IMR-90 (cell line): Measurements from ENCODE around the gene SPPL3. TPM values are rescaled to one million over a fixed set of nuclear protein-coding genes. Genes with fewer than 3 reads are reported as not detected.

ENCODE experiments used
- ATAC-seq: fragments of 200-7000 bp; cut with Tn5 transposase; 2 replicates; pipeline ENCODE4 v1.9.1; 2020; ENCODE audit warnings: low read depth, mild to moderate bottlenecking, moderate library complexity
- BruUV-seq: library from RNA; stranded (reverse); fragments of 400-500 nt; replicated peaks from 2 replicates; lab custom pipeline; 2021; lab: Mats Ljungman, UMichigan
- CTCF ChIA-PET: fragments of 300-600 bp; formaldehyde crosslinking; extraction: SDS; loops from one replicate; lab custom pipeline; 2021; ENCODE audit warnings: antibody characterized with exemption; lab: Yijun Ruan, JAX
- POLR2A ChIA-PET: fragments of 300-600 bp; sonication (Branson Sonifier 250); formaldehyde crosslinking; loops from one replicate; lab custom pipeline; 2022; ENCODE audit warnings: antibody characterized with exemption; ENCODE audit not compliant: unreplicated experiment; lab: Charles Lee
- DNase-seq: peaks from one replicate; pipeline ENCODE4 v3.0.0; 2013
- H2AFZ ChIP-seq: replicated peaks from 2 replicates; pipeline ENCODE3; 2013; ENCODE audit warnings: low read length, mild to moderate bottlenecking; ENCODE audit not compliant: poor library complexity
- H2AK5ac ChIP-seq: 2 replicates; pipeline ENCODE4 v1.6.1; 2013; ENCODE audit warnings: low read depth, low read length, inconsistent platforms
- H2AK9ac ChIP-seq: replicated peaks from 2 replicates; pipeline ENCODE3; 2013; ENCODE audit warnings: mild to moderate bottlenecking, low read depth, low read length, moderate library complexity; ENCODE audit not compliant: poor library complexity
- H2BK120ac ChIP-seq: 2 replicates; pipeline ENCODE4 v1.6.1; 2013; ENCODE audit warnings: low read depth, low read length, inconsistent platforms
- H2BK15ac ChIP-seq: 3 replicates; pipeline ENCODE4 v1.6.1; 2013; ENCODE audit warnings: low read depth, low read length, inconsistent platforms
- H2BK20ac ChIP-seq: 2 replicates; pipeline ENCODE4 v1.6.1; 2013; ENCODE audit warnings: low read depth, mild to moderate bottlenecking, inconsistent platforms, low read length, moderate library complexity
- H2BK5ac ChIP-seq: 2 replicates; pipeline ENCODE4 v1.6.1; 2013; ENCODE audit warnings: mild to moderate bottlenecking, low read depth, low read length, inconsistent platforms; ENCODE audit not compliant: poor library complexity, severe bottlenecking
- H3K14ac ChIP-seq: replicated peaks from 2 replicates; pipeline ENCODE4 v1.6.1; 2013; ENCODE audit warnings: low read depth, low read length, inconsistent platforms
- H3K18ac ChIP-seq: 2 replicates; pipeline ENCODE4 v1.6.1; 2013; ENCODE audit warnings: low read depth, low read length, control low read depth
- H3K23ac ChIP-seq: 2 replicates; pipeline ENCODE4 v1.6.1; 2013; ENCODE audit warnings: low read depth, low read length, inconsistent platforms
- H3K27ac ChIP-seq: 2 replicates; pipeline ENCODE4 v1.5.1; 2013; ENCODE audit warnings: mild to moderate bottlenecking, control low read depth, low read length; ENCODE audit not compliant: insufficient read depth
- H3K27me3 ChIP-seq: 2 replicates; pipeline ENCODE4 v1.6.1; 2013; ENCODE audit warnings: low read length; ENCODE audit not compliant: control insufficient read depth, insufficient read depth
- H3K36me3 ChIP-seq: 2 replicates; pipeline ENCODE4 v1.6.1; 2013; ENCODE audit warnings: low read length, mixed read lengths; ENCODE audit not compliant: control insufficient read depth, insufficient read depth
- H3K4ac ChIP-seq: 2 replicates; pipeline ENCODE4 v1.6.1; 2013; ENCODE audit warnings: low read depth, low read length, inconsistent platforms
- H3K4me1 ChIP-seq: 2 replicates; pipeline ENCODE4 v1.6.1; 2013; ENCODE audit warnings: low read length, mixed read lengths; ENCODE audit not compliant: control insufficient read depth, insufficient read depth
- H3K4me2 ChIP-seq: 2 replicates; pipeline ENCODE4 v1.6.1; 2013; ENCODE audit warnings: low read depth, mild to moderate bottlenecking, control low read depth, low read length, moderate library complexity
- H3K4me3 ChIP-seq: 2 replicates; pipeline ENCODE4 v1.5.1; 2013; ENCODE audit warnings: low read depth, mild to moderate bottlenecking, control low read depth, low read length, moderate library complexity; ENCODE audit not compliant: insufficient read depth
- H3K56ac ChIP-seq: 2 replicates; pipeline ENCODE4 v1.6.1; 2013; ENCODE audit warnings: low read length, inconsistent platforms; ENCODE audit not compliant: insufficient read depth; ENCODE audit errors: extremely low read depth
- H3K79me1 ChIP-seq, 2 experiments: 2 replicates each; pipeline ENCODE4 v1.6.1; 2013; ENCODE audit warnings: low read length in 2 of 2, inconsistent platforms in 1 of 2, low read depth in 1 of 2
- H3K9ac ChIP-seq: 2 replicates; pipeline ENCODE4 v1.6.1; 2013; ENCODE audit warnings: low read depth, low read length, control low read depth
- H3K9me1 ChIP-seq: 2 replicates; pipeline ENCODE4 v1.6.1; 2013; ENCODE audit warnings: low read length, inconsistent platforms; ENCODE audit not compliant: insufficient read depth
- H3K9me3 ChIP-seq: 2 replicates; pipeline ENCODE4 v1.6.1; 2013; ENCODE audit warnings: low read length; ENCODE audit not compliant: control insufficient read depth, insufficient read depth
- H4K20me1 ChIP-seq: 2 replicates; pipeline ENCODE4 v1.6.1; 2013; ENCODE audit warnings: low read length, inconsistent platforms; ENCODE audit not compliant: insufficient read depth
- H4K5ac ChIP-seq: 2 replicates; pipeline ENCODE4 v1.6.1; 2013; ENCODE audit warnings: mild to moderate bottlenecking, low read depth, low read length, control low read depth
- H4K8ac ChIP-seq, 2 experiments: 2 replicates each; pipeline ENCODE4 v1.6.1; 2013; ENCODE audit warnings: low read depth in 2 of 2, low read length in 2 of 2, control low read depth in 1 of 2, inconsistent platforms in 1 of 2
- H4K91ac ChIP-seq: 2 replicates; pipeline ENCODE4 v1.6.1; 2013; ENCODE audit warnings: low read depth, low read length, inconsistent platforms; ENCODE audit not compliant: insufficient read depth
- BHLHE40 ChIP-seq: fragments of 150-350 bp; IDR thresholded peaks from 2 replicates; pipeline ENCODE4 v1.6.1; 2016; ENCODE audit warnings: mild to moderate bottlenecking, low read depth, low read length
- CEBPB ChIP-seq: IDR thresholded peaks from 2 replicates; pipeline ENCODE4 v1.6.1; 2012; ENCODE audit warnings: low read depth, low read length, improper control_type of control experiment
- CHD1 ChIP-seq: IDR thresholded peaks from 2 replicates; pipeline ENCODE4 v1.6.1; 2012; ENCODE audit warnings: low read depth, low read length, improper control_type of control experiment
- CTCF ChIP-seq: conservative IDR thresholded peaks from 2 replicates; pipeline ENCODE4 v1.5.1; 2012; ENCODE audit warnings: mild to moderate bottlenecking, low read depth, low read length, improper control_type of control experiment
- ELK1 ChIP-seq: fragments of 150-350 bp; IDR thresholded peaks from 2 replicates; pipeline ENCODE4 v1.6.1; 2016; ENCODE audit warnings: low read depth, mild to moderate bottlenecking, low read length, moderate library complexity, borderline replicate concordance
- FOS ChIP-seq: fragments of 150-350 bp; IDR thresholded peaks from 2 replicates; pipeline ENCODE4 v1.6.1; 2016; ENCODE audit warnings: low read depth, low read length
- MAFK ChIP-seq: IDR thresholded peaks from 2 replicates; pipeline ENCODE4 v1.6.1; 2012; ENCODE audit warnings: low read depth, low read length, improper control_type of control experiment
- MAZ ChIP-seq: IDR thresholded peaks from 2 replicates; pipeline ENCODE4 v1.6.1; 2012; ENCODE audit warnings: low read depth, mild to moderate bottlenecking, low read length, improper control_type of control experiment, moderate library complexity, borderline replicate concordance
- NFE2L2 ChIP-seq: fragments of 150-350 bp; IDR thresholded peaks from 2 replicates; pipeline ENCODE4 v1.6.1; 2016; ENCODE audit warnings: low read depth, mild to moderate bottlenecking, low read length
- POLR2A ChIP-seq: IDR thresholded peaks from 2 replicates; pipeline ENCODE4 v1.6.1; 2012; ENCODE audit warnings: mild to moderate bottlenecking, low read depth, low read length
- RAD21 ChIP-seq: IDR thresholded peaks from 2 replicates; pipeline ENCODE4 v1.6.1; 2012; ENCODE audit warnings: low read length, improper control_type of control experiment
- RCOR1 ChIP-seq: IDR thresholded peaks from 2 replicates; pipeline ENCODE4 v1.6.1; 2012; ENCODE audit warnings: mild to moderate bottlenecking, low read length, improper control_type of control experiment; ENCODE audit not compliant: insufficient replicate concordance
- RFX5 ChIP-seq: IDR thresholded peaks from 2 replicates; pipeline ENCODE4 v1.8.0; 2012; ENCODE audit warnings: low read depth, mild to moderate bottlenecking, low read length, moderate library complexity
- WGBS, 2 experiments: methylation state at CpG; one replicate each; pipeline versions ENCODE4 v1.1.5 to v1.1.7; 2013; ENCODE audit warnings: missing lambda C conversion rate in 2 of 2; ENCODE audit not compliant: insufficient read length in 1 of 2; ENCODE audit errors: extremely low coverage in 2 of 2; 5-methylcytosine and 5-hydroxymethylcytosine counted together
- dilution Hi-C: fragments of 300-500 bp; cut with HindIII; formaldehyde crosslinking; loops from one replicate; pipeline ENCODE4 v1.14.3; 2018; ENCODE audit warnings: low sequenced_read_pairs; ENCODE audit not compliant: unreplicated experiment
- in situ Hi-C: fragments of 300-500 bp; cut with MboI; formaldehyde crosslinking; loops from 3 replicates; pipeline ENCODE4 v1.14.3; 2019; ENCODE audit warnings: low sequenced_read_pairs, inconsistent platforms, mixed read lengths
- intact Hi-C: fragments of 100-400 bp; cut with micrococcal nuclease; formaldehyde crosslinking; loops from 2 replicates; pipeline ENCODE4 v1.10.0; 2022
- polyA plus RNA-seq, 3 experiments: library from polyadenylated mRNA; depleted of rRNA; stranded (reverse); fragments of >200 nt; gene quantifications; 2 replicates each; pipeline ENCODE4 v1.2.3, GENCODE V29; 2012; ENCODE audit warnings: low replicate concordance in 1 of 3
- total RNA-seq: library from RNA; depleted of rRNA; stranded (reverse); fragments of >200 nt; gene quantifications from 2 replicates; pipeline ENCODE4 v1.2.3, GENCODE V29; 2012

The SPPL3 gene
- total and polyA plus RNA-seq, 2 of the 4 experiments (the other 2 are of a cell fraction) = 1.6 to 18.0 TPM

- Histone ChIP-seq H2AK9ac (no peak overlapping the region), H3K79me1 (peaks cover 38 to 59% of the 10 kb centered on the region in 2 experiments), H3K9ac (no peak overlapping the region), H3K4ac (no peak overlapping the region), H3K9me1 (no peaks in the 10 kb centered on the region), H4K91ac (no peak overlapping the region), H2AK5ac (no peak overlapping the region), H2BK120ac (no peak overlapping the region), H3K23ac (no peak overlapping the region), H3K4me2 (no peak overlapping the region), H2BK20ac (no peak overlapping the region), H2AFZ (no peak overlapping the region), H2BK5ac (no peak overlapping the region), H4K5ac (no peak overlapping the region), H2BK15ac (no peak overlapping the region), H4K8ac (no peak overlapping the region), H3K4me1 (no peaks in the 10 kb centered on the region; the same call in 1 of the 2 replicates), H3K9me3 (no peaks in the 10 kb centered on the region), H4K20me1 (peaks cover 48% of the 10 kb centered on the region), H3K56ac (no peak overlapping the region), H3K4me3 (no peak overlapping the region), H3K27ac (no peak overlapping the region), H3K27me3 (no peaks in the 10 kb centered on the region), H3K14ac (no peak overlapping the region), H3K18ac (no peak overlapping the region), H3K36me3 (no peaks in the 10 kb centered on the region)
- no peak for DNase-seq
- intact Hi-C loops (loop anchor here (5.0 kb wide), 1 partner anchor 39 kb away; no protein-coding TSS in a partner anchor), dilution Hi-C loops (no loop called here), in situ Hi-C loops (no loop called here)
- no CpG with 5 or more reads among the region's 4 CpGs for WGBS, 2 experiments
- TF ChIP-seq RAD21 (no peak), POLR2A (no peak), MAFK (no peak), CTCF (no peak), FOS (no peak), CEBPB (no peak), MAZ (no peak), BHLHE40 (no peak), ELK1 (no peak), RFX5 (no peak), CHD1 (no peak), NFE2L2 (no peak), RCOR1 (no peak)
- BruUV-seq = no TSS peak
- ChIA-PET CTCF (interaction anchor here (0.6 to 0.7 kb wide), 2 partner anchors 9 to 16 kb away, joined by 3 to 6 read pairs; no protein-coding TSS in a partner anchor), POLR2A (no interaction called here)
- no peak for ATAC-seq
Observed at GRCh38 chr12:120886199-120887018, 17.7 kb downstream of the SPPL3 start.
